H1 (cell line): ENCODE results near the gene KIF26A. TPM values are rescaled to one million over a fixed set of nuclear protein-coding genes. Genes with fewer than 3 reads are reported as not detected.

Experiments used
- CTCF ChIA-PET: fragments of 300-600 bp; sonication (Branson Sonifier 250); formaldehyde crosslinking; loops from one replicate; lab custom pipeline; 2021; ENCODE audit not compliant: partially characterized antibody; lab: Charles Lee
- POLR2A ChIA-PET: fragments of 300-600 bp; sonication (Branson Sonifier 250); formaldehyde crosslinking; loops from one replicate; lab custom pipeline; 2021; ENCODE audit warnings: inconsistent platforms; ENCODE audit not compliant: partially characterized antibody; lab: Charles Lee
- DNase-seq, 2 experiments: peaks; one replicate each; pipeline versions ENCODE4 v3.0.0 to v3.0.0-alpha.2; 2010 to 2022; ENCODE audit warnings: low spot score in 2 of 2, low read depth in 1 of 2, mixed read lengths in 1 of 2
- FAIRE-seq: peaks from 2 replicates; lab custom pipeline; 2011; peaks lifted over from hg19 to GRCh38; lab: Jason Lieb, UNC
- H2AFZ ChIP-seq: 2 replicates; pipeline ENCODE4 v1.8.1; 2012; ENCODE audit warnings: low read length, inconsistent platforms
- H2AK5ac ChIP-seq: 2 replicates; pipeline ENCODE4 v1.6.1; 2013; ENCODE audit warnings: low read depth, low read length
- H2BK120ac ChIP-seq: replicated peaks from 2 replicates; pipeline ENCODE3; 2013; ENCODE audit warnings: low read depth, low read length, inconsistent platforms
- H2BK12ac ChIP-seq: 2 replicates; pipeline ENCODE4 v1.6.1; 2013; ENCODE audit warnings: low read depth, low read length
- H2BK15ac ChIP-seq: 2 replicates; pipeline ENCODE4 v1.6.1; 2013; ENCODE audit warnings: low read length
- H2BK20ac ChIP-seq: 2 replicates; pipeline ENCODE4 v1.6.1; 2013; ENCODE audit warnings: low read length
- H2BK5ac ChIP-seq: 2 replicates; pipeline ENCODE4 v1.6.1; 2013; ENCODE audit warnings: low read depth, low read length
- H3K14ac ChIP-seq: 2 replicates; pipeline ENCODE4 v1.6.1; 2013; ENCODE audit warnings: inconsistent platforms; ENCODE audit not compliant: insufficient read length
- H3K18ac ChIP-seq: 2 replicates; pipeline ENCODE4 v1.6.1; 2013; ENCODE audit warnings: low read length; ENCODE audit errors: extremely low read depth
- H3K23ac ChIP-seq: 2 replicates; pipeline ENCODE4 v1.6.1; 2013; ENCODE audit warnings: inconsistent platforms; ENCODE audit not compliant: insufficient read length
- H3K23me2 ChIP-seq: 2 replicates; pipeline ENCODE4 v1.6.1; 2013; ENCODE audit warnings: low read depth, low read length
- H3K27ac ChIP-seq: 2 replicates; pipeline ENCODE4 v1.6.1; 2011; ENCODE audit warnings: low read depth, low read length, inconsistent platforms
- H3K27me3 ChIP-seq, 4 experiments: replicated peaks in 1 of 4; 1 replicate in 1 of 4; 2 replicates in 3 of 4; pipeline versions ENCODE4 v1.6.1 to v1.8.1; 2011 to 2013; ENCODE audit warnings: low read length in 3 of 4, mild to moderate bottlenecking in 3 of 4, inconsistent platforms in 2 of 4, mixed read lengths in 2 of 4, moderate library complexity in 1 of 4; ENCODE audit not compliant: control insufficient read depth in 3 of 4, insufficient read depth in 3 of 4; ENCODE audit errors: extremely low read depth in 1 of 4
- H3K36me3 ChIP-seq, 4 experiments: 2 replicates each; pipeline versions ENCODE4 v1.6.1 to v1.8.1; 2011 to 2013; ENCODE audit warnings: mild to moderate bottlenecking in 4 of 4, low read length in 3 of 4, moderate library complexity in 2 of 4, control low read depth in 1 of 4, inconsistent platforms in 1 of 4; ENCODE audit not compliant: insufficient read depth in 4 of 4, control insufficient read depth in 2 of 4
- H3K4ac ChIP-seq: replicated peaks from 2 replicates; pipeline ENCODE3; 2013; ENCODE audit warnings: low read length, low read depth, mixed read lengths, inconsistent platforms; ENCODE audit not compliant: insufficient read length
- H3K4me1 ChIP-seq, 4 experiments: replicated peaks in 1 of 4; 1 replicate in 1 of 4; 2 replicates in 3 of 4; pipeline versions ENCODE4 v1.6.1 to v1.8.1; 2011 to 2013; ENCODE audit warnings: low read length in 3 of 4, inconsistent platforms in 2 of 4, mixed read lengths in 1 of 4; ENCODE audit not compliant: insufficient read depth in 4 of 4, control insufficient read depth in 3 of 4
- H3K4me2 ChIP-seq, 2 experiments: 2 replicates each; pipeline versions ENCODE4 v1.6.1 to v1.8.1; 2011 to 2013; ENCODE audit warnings: low read depth in 2 of 2, low read length in 2 of 2, control low read depth in 1 of 2, inconsistent platforms in 1 of 2, mild to moderate bottlenecking in 1 of 2; ENCODE audit not compliant: insufficient read depth in 1 of 2
- H3K4me3 ChIP-seq, 4 experiments: fragments of 200-600, 300-600 bp in 1 of 4; sonication (generic), shearing (Covaris generic), sonication (Bioruptor Twin) in 1 of 4; 2 replicates each; pipeline versions ENCODE4 v1.5.1 to v1.8.1; 2011 to 2016; ENCODE audit warnings: low read length in 4 of 4, low read depth in 3 of 4, control low read depth in 2 of 4, inconsistent platforms in 2 of 4, mild to moderate bottlenecking in 2 of 4, mixed read lengths in 1 of 4, moderate library complexity in 1 of 4; ENCODE audit not compliant: insufficient read depth in 2 of 4; ENCODE audit errors: extremely low read depth in 1 of 4
- H3K56ac ChIP-seq: replicated peaks from 2 replicates; pipeline ENCODE3; 2013; ENCODE audit warnings: low read depth, mild to moderate bottlenecking, mixed read lengths, low read length, inconsistent platforms; ENCODE audit not compliant: insufficient read length
- H3K79me1 ChIP-seq: 2 replicates; pipeline ENCODE4 v1.6.1; 2013; ENCODE audit warnings: low read depth, low read length, control low read depth
- H3K79me2 ChIP-seq, 2 experiments: 2 replicates each; pipeline versions ENCODE4 v1.6.1 to v1.8.1; 2012 to 2013; ENCODE audit warnings: low read length in 2 of 2, mild to moderate bottlenecking in 2 of 2, inconsistent platforms in 1 of 2; ENCODE audit not compliant: insufficient read depth in 2 of 2, control insufficient read depth in 1 of 2
- H3K9ac ChIP-seq, 4 experiments: replicated peaks in 1 of 4; 1 replicate in 1 of 4; 2 replicates in 3 of 4; pipeline versions ENCODE4 v1.6.1 to v1.8.1; 2011 to 2013; ENCODE audit warnings: low read depth in 3 of 4, low read length in 3 of 4, control low read depth in 2 of 4, mild to moderate bottlenecking in 2 of 4, moderate library complexity in 2 of 4, inconsistent platforms in 1 of 4; ENCODE audit errors: extremely low read depth in 1 of 4
- H3K9me3 ChIP-seq, 2 experiments: 2 replicates each; pipeline versions ENCODE4 v1.6.1 to v1.8.1; 2012 to 2013; ENCODE audit warnings: mild to moderate bottlenecking in 2 of 2, moderate library complexity in 2 of 2, control low read depth in 1 of 2, inconsistent platforms in 1 of 2, low read depth in 1 of 2, low read length in 1 of 2, mixed read lengths in 1 of 2; ENCODE audit not compliant: insufficient read depth in 2 of 2
- H4K20me1 ChIP-seq, 2 experiments: replicated peaks in 1 of 2; 2 replicates each; pipeline versions ENCODE3 to v1.8.1; 2011 to 2013; ENCODE audit warnings: inconsistent platforms in 2 of 2, low read length in 2 of 2, mild to moderate bottlenecking in 1 of 2; ENCODE audit not compliant: insufficient read depth in 2 of 2, control insufficient read depth in 1 of 2
- H4K5ac ChIP-seq: 2 replicates; pipeline ENCODE4 v1.6.1; 2013; ENCODE audit warnings: low read length, low read depth, mixed read lengths, inconsistent platforms; ENCODE audit not compliant: insufficient read length
- H4K8ac ChIP-seq: 2 replicates; pipeline ENCODE4 v1.8.0; 2013; ENCODE audit warnings: mild to moderate bottlenecking, moderate library complexity, low read length, inconsistent platforms; ENCODE audit not compliant: insufficient read depth; ENCODE audit errors: extremely low read depth
- H4K91ac ChIP-seq: replicated peaks from 2 replicates; pipeline ENCODE3; 2013; ENCODE audit warnings: low read length, mixed read lengths, inconsistent platforms; ENCODE audit not compliant: insufficient read length
- EGR1 ChIP-seq: IDR thresholded peaks from 2 replicates; pipeline ENCODE4 v1.6.1; 2011; ENCODE audit warnings: low read depth, low read length, borderline replicate concordance
- EP300 ChIP-seq, 2 experiments: IDR thresholded peaks; 1 replicate in 1 of 2; 2 replicates in 1 of 2; pipeline ENCODE4 v1.6.1; 2011 to 2012; ENCODE audit warnings: low read depth in 2 of 2, low read length in 2 of 2, mild to moderate bottlenecking in 2 of 2, borderline replicate concordance in 1 of 2, inconsistent platforms in 1 of 2, moderate library complexity in 1 of 2
- GABPA ChIP-seq: IDR thresholded peaks from 2 replicates; pipeline ENCODE4 v1.6.1; 2011; ENCODE audit warnings: mild to moderate bottlenecking, low read length, moderate library complexity, borderline replicate concordance; ENCODE audit not compliant: insufficient read depth
- HDAC6 ChIP-seq: IDR thresholded peaks from one replicate; pipeline ENCODE4 v1.7.1; 2012; ENCODE audit warnings: low read depth, mild to moderate bottlenecking, inconsistent platforms, low read length, moderate library complexity
- KDM5A ChIP-seq: fragments of 200-600 bp; IDR thresholded peaks from 2 replicates; pipeline ENCODE4 v1.7.1; 2012; ENCODE audit warnings: mild to moderate bottlenecking, low read length, inconsistent platforms, mixed read lengths
- NRF1 ChIP-seq: IDR thresholded peaks from 2 replicates; pipeline ENCODE4 v1.6.1; 2011; ENCODE audit warnings: mild to moderate bottlenecking, low read depth, low read length, improper control_type of control experiment
- RAD21 ChIP-seq, 2 experiments: IDR thresholded peaks in 1 of 2; conservative IDR thresholded peaks in 1 of 2; 2 replicates each; pipeline ENCODE4 v1.6.1; 2011; ENCODE audit warnings: low read depth in 2 of 2, low read length in 2 of 2, improper control_type of control experiment in 1 of 2, inconsistent platforms in 1 of 2, mild to moderate bottlenecking in 1 of 2, moderate library complexity in 1 of 2
- SIRT6 ChIP-seq: IDR thresholded peaks from one replicate; pipeline ENCODE4 v1.7.1; 2012; ENCODE audit warnings: low read length, inconsistent platforms
- SP4 ChIP-seq: IDR thresholded peaks from 2 replicates; pipeline ENCODE4 v1.6.1; 2012; ENCODE audit warnings: low read length, inconsistent platforms
- TAF1 ChIP-seq: IDR thresholded peaks from 2 replicates; pipeline ENCODE4 v1.6.1; 2011; ENCODE audit warnings: mild to moderate bottlenecking, low read depth, low read length
- WGBS, 2 experiments: shearing (Covaris generic) in 1 of 2; methylation state at CpG; one replicate each; pipeline versions ENCODE4 v1.1.6 to v1.1.7; 2013 to 2015; ENCODE audit warnings: low lambda C conversion rate in 2 of 2, mixed read lengths in 2 of 2, inconsistent platforms in 1 of 2, low coverage in 1 of 2, missing lambda C conversion rate in 1 of 2; ENCODE audit not compliant: insufficient replicate concordance in 2 of 2, insufficient coverage in 1 of 2, insufficient read length in 1 of 2; ENCODE audit errors: extremely low coverage in 1 of 2, missing lambda C conversion rate in 1 of 2; 5-methylcytosine and 5-hydroxymethylcytosine counted together
- polyA plus RNA-seq, 7 experiments: library from polyadenylated mRNA; depleted of rRNA in 3 of 7; stranded (reverse) in 5 of 7; unstranded in 2 of 7; fragments of >200 nt in 5 of 7; fragments of 200-250 nt in 2 of 7; gene quantifications; 1 replicate in 5 of 7; 2 replicates in 1 of 7; 4 replicates in 1 of 7; pipeline versions ENCODE4 v1.2.1 to v1.2.3, GENCODE V29; 2011 to 2013; ENCODE audit warnings: missing spikeins in 2 of 7, mixed read lengths in 2 of 7
- total RNA-seq: library from RNA; stranded (reverse); fragmentation: NEBNext Ultra II Directional; extraction: Animal tissue kit (Norgen Biotek cat#: 25700); gene quantifications from 2 replicates; pipeline ENCODE4 v1.2.1, GENCODE V29; 2021

KIF26A gene
- total and polyA plus RNA-seq, 2 of the 8 experiments (the other 6 are each of a cell fraction or from before 2014, with no cell fraction given): 11.5 to 41.6 TPM

DNA sequence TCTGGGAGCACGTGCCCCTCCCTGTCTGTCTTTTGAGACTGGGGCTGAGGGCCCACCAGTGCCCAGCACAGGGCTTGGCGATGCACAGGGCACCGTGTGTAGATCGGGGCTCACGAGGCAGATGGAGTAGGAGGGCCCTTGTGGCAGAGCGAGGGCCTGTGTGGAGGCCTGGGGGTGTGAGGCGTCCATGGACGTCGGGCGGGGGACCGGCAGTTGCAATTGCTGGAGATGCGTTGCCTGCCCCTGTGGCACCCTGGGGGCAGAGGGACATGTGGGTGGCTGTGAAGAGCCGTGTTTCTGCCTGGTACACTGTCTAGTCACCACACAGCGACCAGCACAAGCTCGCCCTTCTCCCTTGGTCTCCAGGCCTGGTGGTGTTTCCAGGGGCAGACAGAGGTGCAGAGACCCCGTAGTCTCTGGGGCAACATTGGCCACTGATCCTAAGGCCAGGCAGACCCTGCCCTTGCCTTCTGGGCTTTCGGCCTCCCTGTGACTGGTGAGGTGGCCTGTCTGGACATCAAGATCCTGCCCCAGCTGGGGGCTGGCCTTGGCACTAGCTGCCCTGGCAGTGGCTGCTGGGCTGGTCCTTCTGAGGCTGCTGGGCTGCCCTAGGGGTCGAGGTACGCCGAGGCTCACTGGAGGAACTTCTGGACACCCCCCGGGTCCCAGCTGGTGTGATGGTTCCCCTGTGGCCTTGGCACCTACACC lies 14.5 kb downstream of the KIF26A start:
- DNase-seq (no peak), FAIRE-seq (no peak)
- no peak overlapping the region for H3K4ac ChIP-seq
- H4K8ac ChIP-seq: no peak overlapping the region; the same call in 1 of the 2 replicates
- peaks cover 3 to 49% of the 10 kb centered on the region in 2 experiments; a peak in 3 of 4 replicates for H3K79me2 ChIP-seq
- no peak overlapping the region for H2BK120ac ChIP-seq
- no peak overlapping the region for H3K23ac ChIP-seq
- 0 out of 2 replicates have a peak overlapping the region, but pooled peaks have one; percentile 29 for H2BK15ac ChIP-seq
- no peak overlapping the region for H3K9ac ChIP-seq
- peaks cover 3 to 25% of the 10 kb centered on the region in 2 experiments for H4K20me1 ChIP-seq
- H4K91ac ChIP-seq: no peak overlapping the region
- H3K36me3 ChIP-seq: peaks cover 0 to 13% (median 9%) of the 10 kb centered on the region in 4 experiments; a peak in 4 of 8 replicates
- ChIA-PET POLR2A (no interaction called here), CTCF (interaction anchor here (0.5 to 2.7 kb wide), 4 partner anchors 22 to 411 kb away, joined by 3 to 9 read pairs (median 4); no protein-coding TSS in a partner anchor)
- H3K79me1 ChIP-seq: peaks cover 34% of the 10 kb centered on the region
- no peak overlapping the region for H3K14ac ChIP-seq
- H3K9me3 ChIP-seq: no peaks in the 10 kb centered on the region
- H2AK5ac ChIP-seq: no peak overlapping the region
- H4K5ac ChIP-seq: no peak overlapping the region
- no peak overlapping the region for H3K56ac ChIP-seq
- H3K4me1 ChIP-seq: peaks cover 0 to 31% (median 24%) of the 10 kb centered on the region in 4 experiments; a peak in 6 of 7 replicates
- H2AFZ ChIP-seq: no peak overlapping the region
- peak overlapping the region; percentile 27; the same call in 1 of the 2 replicates for H2BK12ac ChIP-seq
- H3K4me2 ChIP-seq: no peak overlapping the region
- H3K27me3 ChIP-seq: no peaks in the 10 kb centered on the region
- H3K23me2 ChIP-seq: no peaks in the 10 kb centered on the region; the same call in 1 of the 2 replicates
- no peak overlapping the region for H3K4me3 ChIP-seq
- no peak overlapping the region for H3K27ac ChIP-seq
- WGBS, 2 experiments: 82% methylated on average over 20 of the region's 21 CpGs; no CpG with 5 or more reads in 1 of the 2 experiments
- no peak overlapping the region for H2BK20ac ChIP-seq
- H2BK5ac ChIP-seq: 0 out of 2 replicates have a peak overlapping the region, but pooled peaks have one; percentile 75
- no peak overlapping the region; the same call in 1 of the 2 replicates for H3K18ac ChIP-seq
- no peak for TF ChIP-seq TAF1
- TF ChIP-seq EGR1: no peak
- TF ChIP-seq HDAC6: no peak
- no peak for TF ChIP-seq KDM5A
- no peak for TF ChIP-seq EP300 (IDR thresholded peaks at IDR 0.05; ENCODE audit: borderline replicate concordance in 1 of 2, low read depth in 2 of 2, low read length in 2 of 2)
- no peak for TF ChIP-seq GABPA
- TF ChIP-seq NRF1: no peak
- no peak for TF ChIP-seq SIRT6
- no peak for TF ChIP-seq SP4
- TF ChIP-seq RAD21 (IDR thresholded peaks at IDR 0.05 in 1 of 2, conservative IDR thresholded peaks at IDR 0.05 in 1 of 2; ENCODE audit: low read depth in 2 of 2, low read length in 2 of 2): no peak
- TF ChIP-seq, all 59 proteins: peak for 0
